ENCODE measurements around the gene SNAP29.
"Not testable (repeated sequence)": the region's sequence is repeated elsewhere in the genome, so short reads cannot be mapped to it uniquely, and the experiment has no call there.

Gene SNAP29

GRCh38 chr22:20935049-20935448 is 76.2 kb downstream of the SNAP29 start:
- not testable (repeated sequence) for DNase-seq

GRCh38 chr22:20935780-20936539 is 77.2 kb downstream of the SNAP29 start:
- not testable (repeated sequence) for DNase-seq

GRCh38 chr22:20937031-20937793 is 78.4 kb downstream of the SNAP29 start:
- DNase-seq: no peak

- no peak for DNase-seq
Observed at GRCh38 chr22:20937794-20938671, 79.2 kb downstream of the SNAP29 start.

- not testable (repeated sequence) for DNase-seq
Observed at GRCh38 chr22:20939457-20940185, 80.8 kb downstream of the SNAP29 start.

- no peak for DNase-seq
Observed at GRCh38 chr22:20940186-20940651, 81.4 kb downstream of the SNAP29 start.
